T-cell (primary cell): ENCODE data around the gene LIPE. TPM values are rescaled to one million over a fixed set of nuclear protein-coding genes. Genes with fewer than 3 reads are reported as not detected.

Experiments
- ATAC-seq, 4 experiments: fragments of 200-7000 bp in 3 of 4; fragments of 150-1000 bp in 1 of 4; cut with Tn5 transposase; replicated peaks in 1 of 4; 1 replicate in 3 of 4; 2 replicates in 1 of 4; pipeline ENCODE4 v1.10.0; 2021; ENCODE audit warnings: moderate library complexity in 3 of 4, mild to moderate bottlenecking in 2 of 4, moderate number of reproducible peaks in 1 of 4
- CTCF ChIA-PET, 2 donors: fragments of 300-600 bp; sonication (Branson Sonifier 250); formaldehyde crosslinking; loops; one replicate each; lab custom pipeline; 2022; ENCODE audit warnings: antibody characterized with exemption in 2 of 2; lab: Charles Lee
- POLR2A ChIA-PET, 2 donors: fragments of 300-600 bp; sonication (Branson Sonifier 250); formaldehyde crosslinking; loops; one replicate each; lab custom pipeline; 2022; ENCODE audit warnings: antibody characterized with exemption in 2 of 2; lab: Charles Lee
- DNase-seq, 35 experiments: peaks; one replicate each; pipeline versions ENCODE4 v3.0.0 to v3.0.0-alpha.2; 2013 to 2023
- H3K27ac ChIP-seq: one replicate; pipeline ENCODE4 v1.5.1; 2013; ENCODE audit warnings: low read length
- H3K27me3 ChIP-seq, 2 experiments: replicated peaks in 1 of 2; 1 replicate in 1 of 2; 2 replicates in 1 of 2; pipeline versions ENCODE4 v1.6.1 to v1.7.0; 2013; ENCODE audit warnings: low read length in 1 of 2, mixed read lengths in 1 of 2; ENCODE audit not compliant: control insufficient read depth in 2 of 2, insufficient read depth in 2 of 2; ENCODE audit errors: extremely low read depth in 1 of 2
- H3K36me3 ChIP-seq, 2 donors: 1 replicate in 1 of 2; 2 replicates in 1 of 2; pipeline versions ENCODE4 v1.6.1 to v1.7.0; 2013; ENCODE audit warnings: low read length in 1 of 2; ENCODE audit not compliant: control insufficient read depth in 2 of 2, insufficient read depth in 1 of 2; ENCODE audit errors: extremely low read depth in 1 of 2
- H3K4me1 ChIP-seq, 2 experiments: 1 replicate in 1 of 2; 2 replicates in 1 of 2; pipeline versions ENCODE4 v1.6.1 to v1.7.0; 2013; ENCODE audit warnings: low read length in 2 of 2, mixed read lengths in 1 of 2; ENCODE audit not compliant: insufficient read depth in 2 of 2, control insufficient read depth in 1 of 2; ENCODE audit errors: extremely low read depth in 1 of 2
- H3K4me3 ChIP-seq, 2 donors: 1 replicate in 1 of 2; 2 replicates in 1 of 2; pipeline versions ENCODE4 v1.5.1 to v1.7.0; 2013; ENCODE audit warnings: mild to moderate bottlenecking in 2 of 2, low read length in 1 of 2, moderate library complexity in 1 of 2; ENCODE audit not compliant: control insufficient read depth in 1 of 2; ENCODE audit errors: extremely low read depth in 1 of 2
- H3K9me3 ChIP-seq: 2 replicates; pipeline ENCODE4 v1.7.0; 2013
- H3K27ac Mint-ChIP-seq, 2 donors: one replicate each; pipeline ENCODE4 v1.8.0; 2020 to 2021; ENCODE audit warnings: mild to moderate bottlenecking in 2 of 2, mixed read lengths in 2 of 2
- H3K27me3 Mint-ChIP-seq, 2 donors: one replicate each; pipeline ENCODE4 v1.8.0; 2021 to 2022; ENCODE audit warnings: mixed read lengths in 2 of 2
- H3K36me3 Mint-ChIP-seq: one replicate; pipeline ENCODE4 v1.8.0; 2021; ENCODE audit warnings: mixed read lengths
- H3K4me1 Mint-ChIP-seq, 3 donors: one replicate each; pipeline ENCODE4 v1.8.0; 2020 to 2022; ENCODE audit warnings: mixed read lengths in 3 of 3, mild to moderate bottlenecking in 1 of 3
- H3K4me3 Mint-ChIP-seq, 3 donors: one replicate each; pipeline ENCODE4 v1.8.0; 2020 to 2022; ENCODE audit warnings: mild to moderate bottlenecking in 3 of 3, mixed read lengths in 3 of 3, moderate library complexity in 3 of 3
- H3K9me3 Mint-ChIP-seq, 3 donors: one replicate each; pipeline ENCODE4 v1.8.0; 2020 to 2022; ENCODE audit warnings: mixed read lengths in 3 of 3
- WGBS: methylation state at CpG from one replicate; pipeline ENCODE4 v1.1.5; 2013; ENCODE audit warnings: missing lambda C conversion rate; ENCODE audit not compliant: insufficient coverage; 5-methylcytosine and 5-hydroxymethylcytosine counted together
- total RNA-seq, 35 experiments: library from RNA in 6 of 35; stranded (reverse) in 6 of 35; fragments of 120-200 nt in 1 of 35; gene quantifications; one replicate each; pipeline versions ENCODE4 v1.2.1 to v1.2.4 and lab custom pipeline; 2013 to 2026

Gene LIPE
- total RNA-seq, 5 donors from 2014 or later (not counting 1 experiment from before 2014, with no cell fraction given) = 16.2 to 44.4 (median 34.8) TPM

GRCh38 chr19:42361545-42361910 lies 65.7 kb downstream of the LIPE start:
- H3K9me3 Mint-ChIP-seq = no peaks in the 10 kb centered on the region
- no peak overlapping the region for H3K27ac Mint-ChIP-seq
- no peak overlapping the region for H3K4me3 Mint-ChIP-seq
- 90% methylated on average over 7 of the region's 7 CpGs for WGBS
- Histone ChIP-seq H3K9me3 (peaks cover 2% of the 10 kb centered on the region), H3K4me1 (no peaks in the 10 kb centered on the region), H3K27ac (no peak overlapping the region), H3K4me3 (no peak overlapping the region), H3K27me3 (no peaks in the 10 kb centered on the region), H3K36me3 (peaks cover 7 to 12% of the 10 kb centered on the region in 2 donors)
- H3K27me3 Mint-ChIP-seq = no peaks in the 10 kb centered on the region
- H3K4me1 Mint-ChIP-seq = peaks cover 0 to 2% (median 0%) of the 10 kb centered on the region in 3 donors
- peaks cover 27% of the 10 kb centered on the region for H3K36me3 Mint-ChIP-seq
- ChIA-PET CTCF (no interaction called here), POLR2A (no interaction called here)
- ATAC-seq (no peak), DNase-seq (no peak)

- no peaks in the 10 kb centered on the region for H3K27me3 ChIP-seq
- Mint-ChIP-seq H3K4me1 (peaks cover 0 to 2% (median 0%) of the 10 kb centered on the region in 3 donors), H3K36me3 (peaks cover 27% of the 10 kb centered on the region), H3K27me3 (no peaks in the 10 kb centered on the region), H3K9me3 (no peaks in the 10 kb centered on the region), H3K4me3 (no peak overlapping the region), H3K27ac (no peak overlapping the region)
- H3K27ac ChIP-seq = no peak overlapping the region
- no peak for ATAC-seq
- no peak overlapping the region for H3K4me3 ChIP-seq
- ChIA-PET CTCF (interaction anchor here in 1 of 2 donors (0.7 kb wide), 1 partner anchor 8 kb away, joined by 3 read pairs; no protein-coding TSS in a partner anchor), POLR2A (no interaction called here)
- peaks cover 2% of the 10 kb centered on the region for H3K9me3 ChIP-seq
- H3K4me1 ChIP-seq = no peaks in the 10 kb centered on the region
- peaks cover 7 to 12% of the 10 kb centered on the region in 2 donors for H3K36me3 ChIP-seq
- WGBS = 94% methylated on average over 9 of the region's 16 CpGs
- no peak for DNase-seq
These were observed 66.2 kb downstream of the LIPE start for GRCh38 chr19:42360787-42361544.

- Mint-ChIP-seq H3K4me3 (no peak overlapping the region), H3K27me3 (no peaks in the 10 kb centered on the region), H3K36me3 (peaks cover 23% of the 10 kb centered on the region), H3K9me3 (no peaks in the 10 kb centered on the region), H3K27ac (no peak overlapping the region), H3K4me1 (no peaks in the 10 kb centered on the region)
- no peaks in the 10 kb centered on the region for H3K4me1 ChIP-seq
- DNase-seq (no peak), ATAC-seq (no peak)
- H3K4me3 ChIP-seq = no peak overlapping the region
- ChIA-PET POLR2A (no interaction called here), CTCF (no interaction called here)
- H3K36me3 ChIP-seq = peaks cover 3 to 5% of the 10 kb centered on the region in 2 donors
- 90% methylated on average over 11 of the region's 12 CpGs for WGBS
- H3K27me3 ChIP-seq = no peaks in the 10 kb centered on the region
- H3K9me3 ChIP-seq = no peaks in the 10 kb centered on the region
- no peak overlapping the region for H3K27ac ChIP-seq
These were observed 69.9 kb downstream of the LIPE start for GRCh38 chr19:42357290-42357689.

GRCh38 chr19:42356686-42357085 lies 70.5 kb downstream of the LIPE start:
- Histone ChIP-seq H3K36me3 (peaks cover 0 to 5% of the 10 kb centered on the region in 2 donors), H3K4me3 (no peak overlapping the region), H3K9me3 (no peaks in the 10 kb centered on the region), H3K27ac (no peak overlapping the region), H3K4me1 (no peaks in the 10 kb centered on the region), H3K27me3 (no peaks in the 10 kb centered on the region)
- no peak for DNase-seq
- WGBS = 96% methylated on average over 15 of the region's 15 CpGs
- POLR2A ChIA-PET = no interaction called here
- H3K4me1 Mint-ChIP-seq = no peaks in the 10 kb centered on the region
- H3K36me3 Mint-ChIP-seq = peaks cover 26% of the 10 kb centered on the region
- no peak for ATAC-seq
- CTCF ChIA-PET = interaction anchor here in 1 of 2 donors (0.5 kb wide), 1 partner anchor 9 kb away, joined by 3 read pairs; no protein-coding TSS in a partner anchor
- H3K27me3 Mint-ChIP-seq = no peaks in the 10 kb centered on the region
- H3K4me3 Mint-ChIP-seq = no peak overlapping the region
- H3K9me3 Mint-ChIP-seq = no peaks in the 10 kb centered on the region
- no peak overlapping the region for H3K27ac Mint-ChIP-seq

GRCh38 chr19:42355896-42356295 lies 71.3 kb downstream of the LIPE start:
- Histone ChIP-seq H3K4me1 (no peaks in the 10 kb centered on the region), H3K27ac (no peak overlapping the region), H3K27me3 (no peaks in the 10 kb centered on the region), H3K4me3 (no peak overlapping the region), H3K9me3 (no peaks in the 10 kb centered on the region), H3K36me3 (peaks cover 0 to 5% of the 10 kb centered on the region in 2 donors)
- no peaks in the 10 kb centered on the region for H3K27me3 Mint-ChIP-seq
- H3K9me3 Mint-ChIP-seq = no peaks in the 10 kb centered on the region
- H3K27ac Mint-ChIP-seq = no peak overlapping the region
- no peak for DNase-seq
- ChIA-PET CTCF (no interaction called here), POLR2A (no interaction called here)
- 84% methylated on average over 4 of the region's 12 CpGs for WGBS
- no peak overlapping the region for H3K4me3 Mint-ChIP-seq
- H3K36me3 Mint-ChIP-seq = peaks cover 23% of the 10 kb centered on the region
- ATAC-seq = no peak
- no peaks in the 10 kb centered on the region for H3K4me1 Mint-ChIP-seq

- no peaks in the 10 kb centered on the region for H3K27me3 ChIP-seq
- H3K9me3 Mint-ChIP-seq = no peaks in the 10 kb centered on the region
- DNase-seq (no peak), ATAC-seq (no peak)
- no peak overlapping the region for H3K4me3 Mint-ChIP-seq
- peaks cover 17% of the 10 kb centered on the region for H3K36me3 Mint-ChIP-seq
- no peak overlapping the region for H3K27ac ChIP-seq
- H3K4me3 ChIP-seq = no peak overlapping the region
- WGBS = 94% methylated on average over 21 of the region's 29 CpGs
- POLR2A ChIA-PET = no interaction called here
- H3K27ac Mint-ChIP-seq = no peak overlapping the region
- H3K4me1 Mint-ChIP-seq = no peaks in the 10 kb centered on the region
- H3K27me3 Mint-ChIP-seq = no peaks in the 10 kb centered on the region
- H3K4me1 ChIP-seq = no peaks in the 10 kb centered on the region
- H3K9me3 ChIP-seq = no peaks in the 10 kb centered on the region
- CTCF ChIA-PET = interaction anchor here in 1 of 2 donors (0.5 kb wide), 1 partner anchor 49 kb away, joined by 3 read pairs; no protein-coding TSS in a partner anchor
- peaks cover 0 to 5% of the 10 kb centered on the region in 2 donors for H3K36me3 ChIP-seq
These were observed 73.7 kb downstream of the LIPE start for GRCh38 chr19:42353341-42354015.
